NCI-H128 (cell line): ENCODE results near the gene RAD52.

Experiments used
- DNase-seq: peaks from one replicate; lab custom pipeline; 2025; ENCODE audit not compliant: unreplicated experiment; lab: John Stamatoyannopoulos, UW

The RAD52 gene

DNA sequence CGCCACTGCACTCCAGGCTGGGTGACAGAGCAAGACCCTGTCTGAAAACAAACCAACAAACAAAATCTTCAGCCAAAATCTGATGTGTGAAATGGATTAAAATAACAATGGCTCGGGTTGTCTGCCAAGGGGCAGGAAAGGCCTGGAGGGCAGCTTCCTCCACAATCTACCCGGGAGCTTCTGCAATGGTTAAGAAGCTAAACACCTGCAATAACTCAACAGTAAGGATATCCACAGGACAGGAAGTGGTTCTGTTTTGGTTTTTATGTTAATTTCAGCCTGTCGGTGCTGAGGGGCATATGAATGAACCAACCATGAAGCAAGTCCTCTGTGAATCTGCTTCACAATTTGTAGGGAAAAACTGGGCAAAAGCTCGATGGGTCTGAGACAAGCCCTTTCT, 34.4 kb downstream of the RAD52 start:
- DNase-seq: no peak

DNA sequence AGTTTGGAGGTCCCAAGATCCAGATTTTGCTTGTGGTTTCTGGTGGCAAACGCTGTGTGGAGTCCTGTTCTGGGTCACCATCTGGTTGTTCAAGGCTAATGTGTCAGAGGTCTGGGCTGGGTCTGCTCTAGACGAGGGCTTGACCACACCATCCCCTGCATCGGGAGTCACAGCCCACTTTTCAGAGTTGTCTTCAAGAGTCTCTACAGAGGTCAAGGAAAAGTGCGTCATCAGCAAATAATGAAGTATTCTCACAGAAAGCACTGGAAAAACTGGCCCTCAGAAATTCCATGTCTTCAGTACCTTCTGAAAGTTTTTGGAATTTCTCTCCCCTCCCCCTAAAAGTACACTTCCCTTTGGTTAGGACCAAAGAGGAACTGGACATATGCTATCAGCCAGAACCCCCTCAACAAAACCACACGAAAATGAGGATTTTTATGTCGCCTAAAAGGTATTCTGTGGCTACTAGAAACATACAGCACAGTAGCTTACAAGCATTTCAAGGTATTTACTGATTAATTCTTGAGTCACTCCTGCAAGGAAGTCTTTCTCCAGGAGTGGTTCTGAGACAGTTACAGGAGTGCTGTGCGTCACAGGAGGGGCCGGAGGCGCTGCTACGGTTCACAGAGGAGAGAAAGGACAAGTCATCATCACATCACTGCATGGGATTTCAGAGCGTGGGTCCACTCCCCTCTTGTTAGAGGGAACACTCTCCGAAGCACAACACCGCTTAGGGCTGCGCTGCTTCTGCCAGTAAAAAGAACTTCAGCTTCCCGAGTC, 35.4 kb downstream of the RAD52 start:
- DNase-seq: no peak

DNA sequence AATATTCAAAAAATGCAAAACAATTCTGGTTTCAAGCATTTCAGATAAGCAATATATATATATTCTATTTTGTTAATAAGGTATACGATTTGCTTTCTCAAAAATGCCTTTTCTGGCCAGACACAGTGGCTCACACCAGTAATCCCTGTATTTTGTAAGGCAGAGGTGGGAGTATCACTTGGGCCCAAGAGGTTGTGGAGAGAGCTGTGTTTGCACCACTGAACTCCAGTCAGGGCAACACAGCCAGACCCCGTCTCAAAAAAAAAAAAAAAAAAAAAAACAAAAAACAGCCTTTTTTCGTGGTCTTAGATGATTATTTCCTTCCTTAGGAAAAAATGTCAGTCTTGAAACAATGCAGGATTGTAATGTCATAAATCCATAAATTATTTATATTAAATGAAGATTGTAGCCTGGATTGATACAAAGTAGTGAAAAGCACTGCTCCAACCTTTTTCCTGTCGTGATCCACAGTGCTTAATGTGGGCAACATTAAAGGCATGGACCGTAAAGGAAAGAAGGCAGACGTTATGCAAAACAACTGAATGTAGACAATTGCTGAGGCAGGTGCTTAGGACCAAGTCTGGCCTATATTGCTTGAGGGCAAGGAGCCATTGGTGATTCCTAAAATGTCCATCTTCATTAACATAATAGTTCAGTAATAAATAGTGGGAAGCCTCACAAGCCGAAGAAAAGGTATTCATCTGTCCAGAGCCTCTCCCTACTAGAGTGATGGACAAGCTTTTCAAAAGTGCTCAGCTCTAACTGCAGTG, 36.8 kb downstream of the RAD52 start:
- no peak for DNase-seq

DNA sequence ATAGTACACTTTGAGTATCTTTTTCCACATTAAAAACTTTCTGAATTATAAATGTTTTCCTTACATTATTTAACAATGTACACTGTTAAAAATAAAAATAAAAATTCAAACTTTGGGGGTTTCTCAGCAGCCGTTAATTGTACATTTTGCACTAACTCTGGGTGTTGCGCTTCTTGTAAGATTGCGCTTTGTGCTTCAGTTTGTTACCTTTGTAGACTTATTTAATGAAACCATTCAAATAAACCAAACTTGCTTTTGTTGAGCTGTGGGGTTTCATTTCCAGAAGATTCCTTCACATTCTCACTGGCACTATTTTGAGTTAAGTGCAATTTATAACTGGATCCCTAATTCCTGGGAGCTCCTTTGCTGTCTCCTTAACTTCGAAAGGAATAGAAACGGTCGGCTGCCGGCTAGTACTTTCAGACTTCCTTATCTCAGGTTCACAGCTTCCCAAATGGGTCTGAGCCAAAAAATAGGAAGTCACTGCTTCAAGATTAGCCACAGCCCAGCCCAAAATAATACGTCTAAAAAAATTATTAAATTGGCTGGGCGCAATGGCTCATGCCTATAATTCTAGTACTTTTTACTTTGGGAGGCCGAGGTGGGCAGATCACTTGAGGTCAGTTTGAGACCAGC, 38.2 kb downstream of the RAD52 start:
- no peak for DNase-seq

DNA sequence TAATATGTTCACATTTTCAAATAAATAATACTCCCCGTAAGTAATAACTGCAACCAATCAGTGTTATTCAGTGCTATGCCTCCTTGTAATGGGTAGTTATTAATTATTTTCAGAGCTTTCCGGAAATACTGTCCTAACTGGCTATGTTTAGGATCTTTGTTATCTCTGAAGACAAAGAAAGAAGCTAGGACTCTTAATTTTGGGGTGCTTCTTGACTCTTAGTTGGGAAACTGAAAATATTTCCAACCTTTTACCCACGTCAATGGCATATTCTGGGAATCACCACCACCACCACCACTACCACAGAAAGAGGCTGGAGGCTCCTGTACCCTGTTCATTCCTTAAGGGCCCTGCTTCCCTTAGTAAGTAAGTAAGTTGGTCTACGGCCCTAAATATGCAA, 39.1 kb downstream of the RAD52 start:
- DNase-seq: no peak

DNA sequence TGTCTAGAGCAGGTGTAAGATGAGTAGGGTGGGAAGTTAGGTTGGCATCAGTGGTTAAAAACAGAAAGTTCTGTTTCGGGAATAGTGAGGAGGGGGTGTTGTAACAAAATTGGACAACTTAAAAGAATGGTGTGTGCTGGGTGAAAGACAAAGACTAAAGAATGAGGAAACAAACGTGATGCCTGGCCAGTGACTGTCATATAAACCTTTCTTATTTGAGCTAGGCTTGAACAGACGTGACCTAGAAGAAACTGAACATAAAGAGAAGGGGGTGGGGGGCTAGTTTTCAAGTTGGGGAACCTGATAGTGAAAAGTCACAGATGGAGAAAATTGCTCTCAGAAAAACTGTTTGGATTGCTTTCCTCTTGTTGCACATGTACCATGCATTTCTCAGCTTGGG, 39.6 kb downstream of the RAD52 start:
- DNase-seq: no peak

DNA sequence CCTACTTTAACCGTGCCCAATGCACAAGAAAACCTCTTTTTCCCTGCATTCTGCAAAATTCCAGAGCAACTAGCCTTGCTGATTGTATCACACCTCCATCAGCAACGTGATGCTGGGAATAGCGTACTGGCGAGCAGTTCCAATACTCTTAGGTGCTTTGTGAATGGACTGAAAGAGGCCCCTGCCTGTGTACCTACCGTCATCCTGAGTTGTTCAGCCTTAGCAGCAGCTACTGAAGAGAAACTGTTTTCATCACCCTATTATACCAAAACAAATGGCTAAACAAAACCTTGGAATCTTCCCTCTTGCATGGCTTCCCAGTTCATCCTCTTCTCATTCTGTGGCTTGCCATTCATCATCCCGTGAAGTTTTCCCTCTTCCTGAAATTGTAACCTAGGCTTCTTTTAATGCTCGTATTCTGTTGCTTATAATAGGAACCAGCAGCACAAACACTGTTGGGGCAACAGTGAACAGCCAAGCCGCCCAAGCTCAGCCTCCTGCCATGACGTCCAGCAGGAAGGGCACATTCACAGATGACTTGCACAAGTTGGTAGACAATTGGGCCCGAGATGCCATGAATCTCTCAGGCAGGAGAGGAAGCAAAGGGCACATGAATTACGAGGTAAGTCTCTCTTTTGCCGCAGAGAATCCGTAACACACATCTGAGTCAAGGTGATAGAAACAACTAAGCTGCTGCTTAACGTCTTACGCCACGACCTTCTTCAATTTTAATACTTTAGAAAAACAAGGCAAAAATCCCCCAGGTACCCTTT, 41.9 kb downstream of the RAD52 start:
- DNase-seq: no peak

DNA sequence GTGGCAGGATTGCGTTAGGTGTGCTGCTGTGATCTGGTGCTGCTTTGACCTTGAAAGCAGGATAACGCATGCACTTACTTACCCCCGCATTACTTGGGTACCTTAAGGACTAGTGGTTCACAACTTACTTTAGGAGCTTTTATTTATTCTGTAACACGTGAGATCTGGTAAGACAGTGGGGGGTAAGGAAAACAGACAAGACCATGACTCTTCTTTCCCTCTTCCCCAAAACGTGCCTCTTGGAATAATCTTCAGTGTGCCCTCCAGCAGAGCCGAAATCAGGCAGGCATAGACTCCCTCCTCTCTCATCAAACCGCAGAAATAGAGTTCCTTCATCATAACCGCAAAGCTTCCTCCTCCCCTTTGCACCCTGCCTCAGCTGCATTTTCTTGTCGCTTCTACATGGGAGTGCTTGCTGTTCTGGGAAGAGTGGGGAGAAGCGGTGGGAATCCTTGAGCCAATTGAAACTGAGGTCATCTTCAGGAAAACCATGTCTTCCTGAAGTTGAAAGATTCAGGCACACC, 43.4 kb downstream of the RAD52 start:
- DNase-seq: no peak

DNA sequence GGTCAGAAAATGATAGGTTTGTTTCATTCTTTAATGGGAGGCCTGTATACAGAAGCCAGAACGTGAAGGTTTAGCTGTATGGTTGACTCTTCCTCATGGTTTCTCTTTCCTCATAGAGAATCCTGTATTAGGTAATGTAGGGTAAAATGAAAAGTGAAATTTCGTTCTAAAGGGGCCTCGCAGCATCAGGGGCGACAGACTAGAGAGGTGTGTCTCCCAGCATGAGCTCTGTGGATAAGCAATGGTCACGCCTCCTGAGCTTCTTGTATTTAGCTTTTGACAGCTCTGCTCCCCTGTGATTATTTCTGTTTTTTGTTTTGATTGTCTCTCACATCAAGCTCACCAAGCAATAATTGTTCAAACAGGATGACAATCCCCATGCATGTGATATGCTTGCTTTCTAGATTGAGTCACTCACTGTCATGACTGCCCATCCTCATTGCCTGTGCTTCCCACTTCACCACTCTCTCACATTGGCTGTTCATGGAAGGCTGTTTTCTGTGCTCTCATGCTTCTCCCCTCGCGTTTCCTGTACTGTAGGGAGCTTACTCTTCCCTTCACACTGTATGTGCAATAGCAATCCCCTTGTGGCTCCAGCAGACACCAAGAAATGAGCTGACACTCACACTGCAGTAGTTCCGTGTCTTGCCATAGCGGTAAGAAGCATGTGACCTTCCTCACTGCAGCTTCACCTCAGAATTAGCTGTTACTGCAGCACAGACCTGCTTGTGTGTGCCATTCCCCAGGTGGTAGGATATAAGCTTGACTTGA, 44.0 kb downstream of the RAD52 start:
- DNase-seq: no peak

DNA sequence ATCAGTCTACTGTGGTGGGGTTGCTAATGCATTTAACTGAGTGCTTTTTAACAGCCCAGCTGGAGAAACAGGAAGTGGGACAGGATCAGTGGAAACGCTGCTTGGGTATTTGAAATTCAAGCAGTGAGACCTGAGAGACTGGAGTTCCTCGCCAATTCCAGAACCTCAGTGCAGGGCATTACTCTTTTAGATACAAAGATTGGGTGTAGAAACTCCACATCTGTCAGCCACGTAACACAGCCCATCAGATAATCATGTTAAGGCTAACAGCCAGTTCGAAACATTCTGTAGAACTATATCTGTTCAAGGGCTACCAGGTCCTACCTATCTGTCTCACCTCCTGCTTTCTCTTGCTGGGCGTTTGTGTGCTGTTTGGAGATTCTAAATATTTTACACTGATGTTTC, 45.5 kb downstream of the RAD52 start:
- DNase-seq: peak; percentile 31

DNA sequence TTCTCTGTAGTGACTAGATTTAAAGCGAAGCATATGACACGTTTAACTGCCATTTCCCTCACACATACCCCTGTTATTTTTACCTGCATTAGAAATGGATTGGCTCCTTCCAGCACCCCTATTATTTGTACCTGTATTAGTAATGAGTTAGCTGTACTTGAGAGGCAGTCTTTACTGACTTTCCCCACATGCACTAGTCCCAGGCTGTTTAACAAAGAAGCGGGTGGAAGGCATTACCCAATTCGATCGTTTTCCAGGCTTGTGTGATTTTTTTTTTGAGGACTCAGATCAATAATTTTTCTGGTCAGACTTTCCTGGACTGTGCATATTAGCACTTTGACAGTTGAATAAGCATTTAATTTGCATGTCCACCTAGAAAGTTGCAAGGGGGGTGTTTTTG, 46.4 kb downstream of the RAD52 start:
- no peak for DNase-seq

DNA sequence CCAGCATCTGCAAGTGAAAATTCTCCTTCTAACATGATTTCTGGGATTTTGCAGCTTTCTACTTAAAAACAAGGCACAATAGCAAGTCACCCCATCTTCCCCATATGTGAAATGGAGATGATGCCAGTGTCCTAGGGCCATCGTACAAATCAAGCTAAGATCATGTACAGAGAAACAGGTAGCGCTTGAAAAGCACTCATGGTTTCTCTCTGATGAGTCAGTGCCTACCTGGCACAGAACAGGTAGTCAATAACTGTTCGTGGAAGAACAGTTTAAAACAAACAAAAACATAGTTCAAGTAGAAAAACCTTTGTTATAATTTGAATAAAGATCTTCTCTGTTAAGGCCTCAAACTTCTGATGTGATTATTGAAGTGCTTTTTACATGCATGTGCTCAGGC, 46.9 kb downstream of the RAD52 start:
- DNase-seq: no peak

DNA sequence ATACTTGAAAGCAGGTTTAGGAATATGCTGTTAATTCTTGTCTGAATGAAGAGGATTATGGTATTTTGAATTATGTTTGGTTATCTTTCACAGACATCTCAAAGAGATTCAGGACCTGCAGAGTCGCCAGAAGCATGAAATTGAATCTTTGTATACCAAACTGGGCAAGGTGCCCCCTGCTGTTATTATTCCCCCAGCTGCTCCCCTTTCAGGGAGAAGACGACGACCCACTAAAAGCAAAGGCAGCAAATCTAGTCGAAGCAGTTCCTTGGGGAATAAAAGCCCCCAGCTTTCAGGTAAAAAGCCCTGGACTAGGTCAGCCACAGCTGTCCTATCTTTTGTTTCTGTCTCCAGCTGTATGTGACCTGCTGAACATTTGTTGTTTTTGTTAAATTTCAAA, 52.1 kb downstream of the RAD52 start:
- DNase-seq: no peak

DNA sequence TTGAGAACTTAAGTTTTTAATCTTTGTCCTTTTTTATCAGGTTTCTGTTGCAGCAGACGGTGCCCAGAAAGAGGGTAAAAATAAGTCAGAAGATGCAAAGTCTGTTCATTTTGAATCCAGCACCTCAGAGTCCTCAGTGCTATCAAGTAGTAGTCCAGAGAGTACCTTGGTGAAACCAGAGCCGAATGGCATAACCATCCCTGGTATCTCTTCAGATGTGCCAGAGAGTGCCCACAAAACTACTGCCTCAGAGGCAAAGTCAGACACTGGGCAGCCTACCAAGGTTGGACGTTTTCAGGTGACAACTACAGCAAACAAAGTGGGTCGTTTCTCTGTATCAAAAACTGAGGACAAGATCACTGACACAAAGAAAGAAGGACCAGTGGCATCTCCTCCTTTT, 53.5 kb downstream of the RAD52 start:
- DNase-seq: no peak

DNA sequence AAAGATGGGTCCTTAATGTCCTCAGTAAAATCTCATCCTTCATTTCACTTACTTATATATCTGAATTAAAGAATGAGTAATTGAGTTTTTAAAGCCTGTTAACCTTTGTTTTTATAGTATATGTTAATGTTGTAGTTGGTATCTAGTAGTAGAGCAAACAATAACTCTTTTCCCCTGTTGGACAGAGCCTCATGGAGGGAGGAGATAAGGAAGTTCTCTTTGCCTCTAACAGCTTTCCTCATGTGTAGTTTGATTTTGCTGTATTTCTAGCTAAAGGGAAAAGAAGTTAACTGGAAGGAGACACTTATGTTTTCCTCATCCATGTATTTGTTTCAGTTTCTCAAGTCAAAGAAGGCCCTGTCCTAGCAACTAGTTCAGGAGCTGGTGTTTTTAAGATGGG, 55.3 kb downstream of the RAD52 start:
- DNase-seq: no peak

DNA sequence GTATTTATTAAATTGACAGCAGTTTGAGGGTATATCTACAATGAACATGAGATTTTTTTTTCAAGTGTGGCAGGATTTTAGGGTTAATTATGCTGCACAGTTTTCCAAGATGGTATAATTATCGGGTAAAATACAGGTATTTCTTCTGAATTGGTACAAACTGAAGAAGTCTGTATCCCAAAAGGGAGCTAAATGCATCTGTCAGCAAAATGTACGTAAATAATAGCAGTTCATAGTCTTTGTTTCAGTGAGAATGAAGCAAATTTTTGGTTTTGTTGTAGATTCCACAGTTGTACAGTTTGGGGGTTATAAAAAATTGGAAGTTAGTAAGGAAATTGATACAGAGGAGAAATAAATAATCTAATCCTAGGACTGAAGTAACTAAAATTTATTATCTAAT, 63.3 kb downstream of the RAD52 start:
- no peak for DNase-seq

DNA sequence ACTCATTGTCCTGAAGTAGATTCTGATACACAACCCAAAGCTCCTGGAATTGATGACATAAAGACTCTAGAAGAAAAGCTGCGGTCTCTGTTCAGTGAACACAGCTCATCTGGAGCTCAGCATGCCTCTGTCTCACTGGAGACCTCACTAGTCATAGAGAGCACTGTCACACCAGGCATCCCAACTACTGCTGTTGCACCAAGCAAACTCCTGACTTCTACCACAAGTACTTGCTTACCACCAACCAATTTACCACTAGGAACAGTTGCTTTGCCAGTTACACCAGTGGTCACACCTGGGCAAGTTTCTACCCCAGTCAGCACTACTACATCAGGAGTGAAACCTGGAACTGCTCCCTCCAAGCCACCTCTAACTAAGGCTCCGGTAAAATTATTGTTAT, 63.8 kb downstream of the RAD52 start:
- no peak for DNase-seq

DNA sequence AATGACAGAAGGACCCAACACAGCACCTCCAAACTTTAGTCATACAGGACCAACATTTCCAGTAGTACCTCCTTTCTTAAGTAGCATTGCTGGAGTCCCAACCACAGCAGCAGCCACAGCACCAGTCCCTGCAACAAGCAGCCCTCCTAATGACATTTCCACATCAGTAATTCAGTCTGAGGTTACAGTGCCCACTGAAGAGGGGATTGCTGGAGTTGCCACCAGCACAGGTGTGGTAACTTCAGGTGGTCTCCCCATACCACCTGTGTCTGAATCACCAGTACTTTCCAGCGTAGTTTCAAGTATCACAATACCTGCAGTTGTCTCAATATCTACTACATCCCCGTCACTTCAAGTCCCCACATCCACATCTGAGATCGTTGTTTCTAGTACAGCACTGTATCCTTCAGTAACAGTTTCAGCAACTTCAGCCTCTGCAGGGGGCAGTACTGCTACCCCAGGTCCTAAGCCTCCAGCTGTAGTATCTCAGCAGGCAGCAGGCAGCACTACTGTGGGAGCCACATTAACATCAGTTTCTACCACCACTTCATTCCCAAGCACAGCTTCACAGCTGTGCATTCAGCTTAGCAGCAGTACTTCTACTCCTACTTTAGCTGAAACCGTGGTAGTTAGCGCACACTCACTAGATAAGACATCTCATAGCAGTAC, 64.6 kb downstream of the RAD52 start:
- DNase-seq: no peak

DNA sequence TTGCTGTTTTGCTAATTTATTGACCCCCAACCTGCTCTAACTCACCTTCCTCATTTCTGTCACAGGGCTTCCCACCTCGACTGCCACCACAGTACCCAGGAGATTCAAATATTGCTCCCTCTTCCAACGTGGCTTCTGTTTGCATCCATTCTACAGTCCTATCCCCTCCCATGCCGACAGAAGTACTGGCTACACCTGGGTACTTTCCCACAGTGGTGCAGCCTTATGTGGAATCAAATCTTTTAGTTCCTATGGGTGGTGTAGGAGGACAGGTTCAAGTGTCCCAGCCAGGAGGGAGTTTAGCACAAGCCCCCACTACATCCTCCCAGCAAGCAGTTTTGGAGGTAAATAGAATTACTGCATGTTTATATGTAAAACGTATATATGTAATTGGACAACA, 68.8 kb downstream of the RAD52 start:
- DNase-seq: no peak

DNA sequence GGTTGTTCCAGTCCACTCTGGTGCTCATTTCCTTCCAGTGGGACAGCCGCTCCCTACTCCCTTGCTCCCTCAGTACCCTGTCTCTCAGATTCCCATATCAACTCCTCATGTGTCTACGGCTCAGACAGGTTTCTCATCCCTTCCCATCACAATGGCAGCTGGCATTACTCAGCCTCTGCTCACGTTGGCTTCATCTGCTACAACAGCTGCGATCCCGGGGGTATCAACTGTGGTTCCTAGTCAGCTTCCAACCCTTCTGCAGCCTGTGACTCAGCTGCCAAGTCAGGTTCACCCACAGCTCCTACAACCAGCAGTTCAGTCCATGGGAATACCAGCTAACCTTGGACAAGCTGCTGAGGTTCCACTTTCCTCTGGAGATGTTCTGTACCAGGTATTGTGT, 69.9 kb downstream of the RAD52 start:
- DNase-seq: no peak
